Subcutaneous adipose tissue (tissue), 4 donors: Measurements from ENCODE around the gene LSM2. TPM values are rescaled to one million over a fixed set of nuclear protein-coding genes. Genes with fewer than 3 reads are reported as not detected.

Experiments used
- CTCF ChIP-seq: fragments of 450-650 bp; IDR thresholded peaks from one replicate; pipeline ENCODE4 v1.5.1; 2016; ENCODE audit warnings: low read depth, mild to moderate bottlenecking, control low read depth, antibody characterized with exemption, moderate library complexity
- total RNA-seq, 4 donors: library from RNA; depleted of rRNA; stranded (reverse); fragments of >200 nt; gene quantifications; one replicate each; pipeline ENCODE4 v1.1.0, GENCODE V29; 2016

Gene LSM2
- total RNA-seq, 4 donors from 2014 or later: 14.3 to 27.5 (median 24.0) TPM

DNA sequence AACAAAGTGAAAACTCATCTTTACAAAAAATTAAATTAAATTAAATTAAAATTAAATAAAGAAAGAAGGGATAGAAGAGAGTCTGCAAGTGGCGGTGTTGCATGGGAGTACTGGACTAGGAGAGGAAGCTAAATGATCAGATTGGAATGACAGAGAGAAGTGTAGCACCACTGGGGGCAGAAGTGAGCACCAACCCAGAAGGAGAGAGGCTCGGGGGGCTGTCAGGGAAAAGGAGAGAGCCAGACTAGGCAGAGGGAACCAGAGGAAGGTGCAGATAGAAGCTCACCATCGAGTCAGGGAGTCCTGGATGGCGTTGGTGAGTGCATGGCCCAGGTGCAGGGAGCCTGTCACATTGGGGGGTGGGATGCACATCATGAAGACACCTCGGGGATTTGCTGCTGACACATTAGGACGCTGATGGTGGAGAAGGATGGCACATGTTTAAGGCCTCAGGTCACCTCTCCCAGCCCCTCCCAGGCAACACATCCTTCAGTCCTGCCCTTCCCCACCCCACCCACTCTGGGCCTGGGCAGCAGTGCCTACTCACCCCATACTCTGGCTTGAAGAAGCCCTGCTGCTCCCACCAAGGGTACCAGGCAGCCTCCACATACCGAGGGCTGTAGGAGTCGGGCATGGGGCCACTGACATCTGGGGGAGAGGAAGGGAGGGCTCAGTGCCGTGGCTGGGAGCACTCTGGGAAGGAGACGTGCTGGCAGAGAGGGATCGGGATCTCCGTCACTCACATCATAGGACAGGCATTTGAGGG, 15.3 kb downstream of the LSM2 start:
- TF ChIP-seq CTCF: no peak

DNA sequence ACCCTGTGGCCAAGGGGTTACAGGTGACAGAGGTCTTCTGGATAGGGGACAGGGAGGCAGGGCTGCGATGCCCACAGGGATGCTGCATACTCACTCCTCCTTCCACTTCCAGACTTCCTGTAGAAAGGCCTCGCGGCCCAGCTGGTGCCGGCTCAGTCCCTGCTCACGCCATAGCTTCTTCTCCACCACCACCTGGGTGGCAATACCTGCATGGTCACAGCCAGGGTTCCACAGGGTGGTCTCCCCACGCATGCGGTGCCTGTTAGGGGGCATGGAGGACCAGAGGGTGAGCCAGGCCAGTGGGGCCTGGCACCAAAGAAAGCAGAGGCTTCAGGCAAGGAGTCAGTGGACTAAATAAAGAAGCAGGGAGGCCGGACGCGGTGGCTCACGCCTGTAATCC, 21.3 kb downstream of the LSM2 start:
- TF ChIP-seq CTCF: no peak

DNA sequence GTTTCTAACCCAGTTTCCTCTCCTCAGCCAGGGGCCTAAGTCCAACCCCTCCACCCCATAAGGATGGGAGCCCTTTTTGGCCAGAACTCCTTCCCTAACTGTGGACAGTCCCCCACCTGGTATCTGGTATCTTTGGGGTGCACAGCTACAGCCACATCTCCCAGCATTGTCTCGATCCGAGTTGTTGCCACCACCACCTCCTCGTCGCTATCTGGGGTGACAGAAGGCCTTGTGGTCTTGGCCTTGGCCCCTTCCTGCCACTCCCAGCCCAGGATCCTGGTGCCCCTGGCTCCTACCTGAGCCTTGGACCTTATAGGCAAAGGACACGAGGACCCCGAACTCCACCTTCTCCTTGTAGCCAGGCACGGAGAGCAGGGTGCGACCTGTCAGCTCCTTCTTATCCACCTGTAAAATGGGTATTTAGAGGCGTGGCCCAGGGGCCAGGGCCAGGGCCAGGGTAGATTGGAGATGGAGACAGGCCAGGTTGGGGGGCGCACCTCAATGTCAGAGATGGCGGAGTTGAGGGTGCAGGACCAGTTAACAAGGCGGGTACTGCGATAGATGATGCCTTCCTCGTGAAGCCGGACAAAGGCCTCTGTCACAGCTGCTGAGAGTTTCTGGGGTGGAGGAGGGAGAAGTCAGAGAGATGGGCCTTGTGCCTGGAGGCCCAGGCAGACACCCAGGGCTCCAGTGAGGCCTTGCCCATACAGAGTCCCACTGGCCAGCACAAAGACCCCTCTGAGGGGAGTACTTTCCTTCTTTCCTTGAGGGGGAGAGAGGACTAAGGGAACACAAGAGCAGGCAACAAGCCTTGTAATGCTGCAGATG, 22.5 kb downstream of the LSM2 start:
- TF ChIP-seq CTCF: no peak

DNA sequence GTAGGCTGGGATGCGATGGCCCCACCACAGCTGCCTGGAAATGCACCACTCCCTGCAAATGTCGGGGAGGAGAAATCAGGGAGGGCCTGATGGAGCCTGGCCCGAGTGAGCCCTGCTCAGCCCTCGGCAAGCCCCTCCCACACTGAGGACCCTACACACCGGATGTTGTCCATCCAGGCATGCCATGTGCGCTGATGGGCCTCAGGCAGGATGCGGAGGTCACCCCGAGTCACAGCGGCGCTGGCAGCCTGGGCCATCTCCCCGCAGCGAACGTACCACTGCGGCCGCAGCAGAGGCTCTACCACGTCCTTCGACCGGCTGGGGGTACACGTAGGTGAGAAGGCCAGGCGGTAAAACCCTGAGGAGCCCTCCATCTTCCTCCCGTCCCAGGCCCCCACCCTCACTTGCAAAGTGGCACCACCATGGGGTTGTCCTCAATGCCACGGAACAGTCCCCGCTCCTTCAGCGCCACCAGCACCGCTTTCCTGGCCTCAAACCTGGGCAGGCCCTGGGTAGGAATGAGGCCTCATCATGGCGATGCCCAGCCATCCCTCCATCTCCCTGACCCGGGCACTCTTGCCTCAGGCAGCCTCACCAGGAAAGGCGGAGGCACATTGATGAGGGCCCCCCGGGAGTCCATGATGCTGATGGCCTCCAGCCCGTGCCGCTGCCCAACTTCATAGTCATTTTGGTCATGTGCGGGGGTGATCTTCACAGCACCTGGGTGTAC, 24.5 kb downstream of the LSM2 start:
- TF ChIP-seq CTCF: no peak

DNA sequence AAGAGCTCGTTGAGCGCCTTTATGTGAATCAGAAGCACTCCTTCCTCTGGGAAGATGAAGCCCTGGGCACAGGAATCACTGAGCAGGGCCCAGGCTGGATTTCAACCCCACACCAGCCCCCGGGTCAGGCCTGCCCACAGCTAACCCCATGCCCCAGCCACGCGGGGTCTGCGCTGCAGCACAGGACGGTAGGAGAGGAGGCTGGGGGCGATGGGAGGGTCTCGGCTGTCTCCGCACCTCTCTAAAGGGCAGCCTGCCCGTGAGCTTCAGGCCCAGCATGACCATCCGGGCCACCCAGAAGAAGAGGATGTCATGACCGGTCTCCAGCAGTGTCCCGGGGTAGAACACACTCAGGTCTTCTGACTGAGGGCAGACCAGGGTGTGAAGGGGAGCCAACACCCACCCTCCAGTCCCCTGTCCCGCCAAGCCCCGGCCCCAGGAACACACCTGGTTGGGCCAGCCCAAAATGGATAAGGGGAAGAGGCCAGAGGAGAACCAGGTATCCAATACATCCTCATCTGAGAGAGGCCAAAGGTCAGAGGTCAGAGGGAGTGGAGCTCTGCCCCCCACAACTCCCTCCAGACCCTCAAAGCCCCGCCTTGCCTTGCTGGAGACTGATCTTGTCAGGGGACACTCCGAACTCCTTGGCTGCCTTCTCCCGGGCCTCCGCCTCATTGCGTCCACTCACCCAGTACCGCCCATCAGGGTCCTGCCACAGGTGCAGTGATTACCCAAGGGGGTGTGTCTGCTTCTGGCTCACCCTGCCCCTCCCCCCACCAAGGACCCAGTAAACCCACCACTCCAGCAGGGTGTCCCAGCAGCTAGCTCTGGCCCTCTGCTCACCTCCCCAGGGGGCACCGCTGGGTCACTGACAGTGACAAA, 25.3 kb downstream of the LSM2 start:
- TF ChIP-seq CTCF: no peak

DNA sequence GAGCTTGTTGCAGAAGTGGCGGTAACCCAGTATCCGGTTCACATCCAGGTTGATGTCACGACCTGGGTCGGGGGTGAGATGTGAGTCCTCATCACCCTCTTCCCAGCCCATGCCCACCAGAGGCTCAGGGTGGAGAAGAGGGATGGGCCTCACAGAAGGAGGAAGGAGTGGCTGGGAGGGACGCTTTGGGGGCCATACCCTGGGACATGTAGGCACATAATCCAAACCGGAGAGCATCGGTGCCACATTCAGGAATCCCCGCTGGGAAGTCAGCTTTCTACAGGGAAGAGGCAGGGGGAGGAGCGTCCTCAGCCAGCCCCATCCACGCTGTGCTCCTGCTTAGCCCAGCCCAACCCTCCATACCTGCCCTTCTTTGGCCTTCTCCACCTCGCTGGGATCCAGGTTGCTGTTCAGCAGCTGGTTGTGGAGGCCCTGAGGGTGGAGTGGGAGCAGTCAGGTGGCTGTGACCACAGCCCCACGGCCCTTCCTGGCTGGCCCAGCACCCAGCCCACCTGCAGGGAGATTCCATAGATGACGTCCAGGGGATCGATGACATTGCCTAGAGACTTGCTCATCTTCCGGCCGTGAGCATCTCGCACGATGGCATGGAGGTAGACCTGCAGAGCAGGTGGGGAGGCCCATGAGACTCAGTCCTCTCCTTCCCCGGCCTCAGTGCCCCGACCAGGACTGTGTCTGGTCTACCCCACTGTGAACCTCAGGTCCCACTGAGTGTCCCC, 26.1 kb downstream of the LSM2 start:
- no peak for TF ChIP-seq CTCF
